ENCODE data around the gene GNAT3.

GNAT3 gene

DNA sequence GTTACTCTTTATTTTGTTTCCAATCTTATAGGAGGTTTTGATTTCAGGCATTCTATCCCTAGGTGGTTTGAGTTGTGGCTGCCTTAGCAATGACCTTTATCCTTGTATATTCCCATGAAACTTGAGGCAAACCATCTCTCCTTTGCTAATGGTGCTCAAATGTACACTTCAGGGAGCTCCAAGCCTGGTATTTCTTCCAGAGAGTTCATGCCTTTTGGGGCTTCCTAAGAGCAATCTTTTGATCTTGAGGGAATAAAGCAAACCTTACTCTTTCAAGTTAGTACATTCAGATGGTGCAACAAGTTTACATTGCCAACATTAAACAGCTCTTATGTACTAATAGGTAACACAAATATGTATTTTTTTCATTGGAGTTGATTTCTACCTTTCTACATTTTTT lies 3.4 kb upstream of the GNAT3 start:
- no peak for DNase-seq (ENCODE audit: low spot score)
- in situ Hi-C loops (cut with MboI; ENCODE audit: low sequenced_read_pairs, unreplicated experiment) = no loop called here
- TF ChIP-seq, protein P1, sequence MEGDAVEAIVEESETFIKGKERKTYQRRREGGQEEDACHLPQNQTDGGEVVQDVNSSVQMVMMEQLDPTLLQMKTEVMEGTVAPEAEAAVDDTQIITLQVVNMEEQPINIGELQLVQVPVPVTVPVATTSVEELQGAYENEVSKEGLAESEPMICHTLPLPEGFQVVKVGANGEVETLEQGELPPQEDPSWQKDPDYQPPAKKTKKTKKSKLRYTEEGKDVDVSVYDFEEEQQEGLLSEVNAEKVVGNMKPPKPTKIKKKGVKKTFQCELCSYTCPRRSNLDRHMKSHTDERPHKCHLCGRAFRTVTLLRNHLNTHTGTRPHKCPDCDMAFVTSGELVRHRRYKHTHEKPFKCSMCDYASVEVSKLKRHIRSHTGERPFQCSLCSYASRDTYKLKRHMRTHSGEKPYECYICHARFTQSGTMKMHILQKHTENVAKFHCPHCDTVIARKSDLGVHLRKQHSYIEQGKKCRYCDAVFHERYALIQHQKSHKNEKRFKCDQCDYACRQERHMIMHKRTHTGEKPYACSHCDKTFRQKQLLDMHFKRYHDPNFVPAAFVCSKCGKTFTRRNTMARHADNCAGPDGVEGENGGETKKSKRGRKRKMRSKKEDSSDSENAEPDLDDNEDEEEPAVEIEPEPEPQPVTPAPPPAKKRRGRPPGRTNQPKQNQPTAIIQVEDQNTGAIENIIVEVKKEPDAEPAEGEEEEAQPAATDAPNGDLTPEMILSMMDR (IDR thresholded peaks at IDR 0.05; ENCODE audit: borderline replicate concordance, control extremely low read depth, extremely low read depth, insufficient read depth, missing control alignments) = no peak

GRCh38 chr7:80510021-80510420 lies 1.8 kb downstream of the GNAT3 start:
- no peak for DNase-seq (ENCODE audit: low spot score)
- TF ChIP-seq, protein P1 (IDR thresholded peaks at IDR 0.05; ENCODE audit: borderline replicate concordance, control extremely low read depth, extremely low read depth, insufficient read depth, missing control alignments) = no peak
- in situ Hi-C loops (cut with MboI; ENCODE audit: low sequenced_read_pairs, unreplicated experiment) = no loop called here

- DNase-seq (ENCODE audit: low spot score) = no peak
- TF ChIP-seq, protein P1 (IDR thresholded peaks at IDR 0.05; ENCODE audit: borderline replicate concordance, control extremely low read depth, extremely low read depth, insufficient read depth, missing control alignments) = no peak
- in situ Hi-C loops (cut with MboI; ENCODE audit: low sequenced_read_pairs, unreplicated experiment) = no loop called here
Observed at GRCh38 chr7:80508440-80508839, 3.4 kb downstream of the GNAT3 start.

- in situ Hi-C loops (cut with MboI; ENCODE audit: low sequenced_read_pairs, unreplicated experiment) = no loop called here
- TF ChIP-seq, protein P1 (IDR thresholded peaks at IDR 0.05; ENCODE audit: borderline replicate concordance, control extremely low read depth, extremely low read depth, insufficient read depth, missing control alignments) = no peak
- DNase-seq (ENCODE audit: low spot score) = no peak
Observed at GRCh38 chr7:80505900-80506500, 5.9 kb downstream of the GNAT3 start.

DNA sequence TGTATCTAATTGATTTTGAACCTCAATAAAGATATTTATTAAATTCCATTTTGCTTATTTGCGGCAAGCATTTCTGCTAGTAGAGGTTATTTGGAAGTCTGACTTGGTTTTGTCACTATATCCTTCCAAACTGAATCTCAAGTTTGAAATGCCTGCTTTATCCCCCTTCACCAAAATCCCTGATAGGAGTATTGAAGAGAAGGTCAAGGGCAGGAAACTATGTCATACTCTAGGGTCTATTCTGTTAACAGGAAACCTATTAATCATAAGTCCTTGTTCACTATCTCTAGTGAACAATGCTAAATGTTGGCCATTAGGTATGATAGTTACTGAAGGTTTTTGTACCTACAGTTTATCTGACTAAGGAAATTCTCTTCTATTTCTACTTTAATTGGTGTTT lies 11.5 kb downstream of the GNAT3 start:
- TF ChIP-seq, protein P1 (IDR thresholded peaks at IDR 0.05; ENCODE audit: borderline replicate concordance, control extremely low read depth, extremely low read depth, insufficient read depth, missing control alignments) = no peak
- in situ Hi-C loops (cut with MboI; ENCODE audit: low sequenced_read_pairs, unreplicated experiment) = no loop called here
- no peak for DNase-seq (ENCODE audit: low spot score)

- TF ChIP-seq, protein P1 (IDR thresholded peaks at IDR 0.05; ENCODE audit: borderline replicate concordance, control extremely low read depth, extremely low read depth, insufficient read depth, missing control alignments) = no peak
- no peak for DNase-seq (ENCODE audit: low spot score)
- in situ Hi-C loops (cut with MboI; ENCODE audit: low sequenced_read_pairs, unreplicated experiment) = no loop called here
Observed at GRCh38 chr7:80499350-80499953, 12.4 kb downstream of the GNAT3 start.

All from GM13976 (cell line).